Activated CD4-positive, alpha-beta T cell treated with anti-CD3 and anti-CD28 coated beads, Interleukin-2, Interleukin-4, amounts not matched to agents 100 ng/mL and 50 ng/mL, durations not matched to agents 16 hours and 8 hours (primary cell): ENCODE results near the gene WWOX.

ENCODE experiments used
- DNase-seq: peaks from one replicate; pipeline ENCODE4 v3.0.0-alpha.2; 2020; ENCODE audit warnings: low spot score

The WWOX gene

GRCh38 chr16:79101491-79101890, 1002.0 kb downstream of the WWOX start:
- no peak for DNase-seq

GRCh38 chr16:79104567-79104966, 1005.1 kb downstream of the WWOX start:
- no peak for DNase-seq

- DNase-seq, result no peak
These were observed 1007.8 kb downstream of the WWOX start for GRCh38 chr16:79107301-79107700.

GRCh38 chr16:79109771-79110170, 1010.3 kb downstream of the WWOX start:
- DNase-seq, result no peak

GRCh38 chr16:79110242-79110641, 1010.8 kb downstream of the WWOX start:
- DNase-seq, result no peak

- DNase-seq, result no peak
These were observed 1011.5 kb downstream of the WWOX start for GRCh38 chr16:79110953-79111352.

GRCh38 chr16:79112462-79112861, 1013.0 kb downstream of the WWOX start:
- DNase-seq, result no peak

GRCh38 chr16:79113826-79114225, 1014.4 kb downstream of the WWOX start:
- DNase-seq, result no peak

GRCh38 chr16:79114759-79115158, 1015.3 kb downstream of the WWOX start:
- DNase-seq, result no peak

GRCh38 chr16:79121906-79122305, 1022.5 kb downstream of the WWOX start:
- no peak for DNase-seq

GRCh38 chr16:79122343-79122742, 1022.9 kb downstream of the WWOX start:
- DNase-seq, result no peak

GRCh38 chr16:79124016-79124756, 1024.7 kb downstream of the WWOX start:
- DNase-seq, result no peak

GRCh38 chr16:79127766-79128165, 1028.3 kb downstream of the WWOX start:
- no peak for DNase-seq

- DNase-seq, result no peak
These were observed 1029.3 kb downstream of the WWOX start for GRCh38 chr16:79128706-79129105.

- DNase-seq, result no peak
These were observed 1031.2 kb downstream of the WWOX start for GRCh38 chr16:79130616-79131015.

- no peak for DNase-seq
These were observed 1032.0 kb downstream of the WWOX start for GRCh38 chr16:79131321-79132075.

- DNase-seq, result no peak
These were observed 1033.2 kb downstream of the WWOX start for GRCh38 chr16:79132701-79133100.

- DNase-seq, result no peak
These were observed 1034.8 kb downstream of the WWOX start for GRCh38 chr16:79134300-79134699.

- DNase-seq, result no peak
These were observed 1037.5 kb downstream of the WWOX start for GRCh38 chr16:79136955-79137354.

GRCh38 chr16:79137426-79137939, 1038.0 kb downstream of the WWOX start:
- DNase-seq, result no peak

GRCh38 chr16:79139799-79140198, 1040.3 kb downstream of the WWOX start:
- no peak for DNase-seq

- DNase-seq, result no peak
These were observed 1043.6 kb downstream of the WWOX start for GRCh38 chr16:79143026-79143425.

- DNase-seq, result no peak
These were observed 1050.7 kb downstream of the WWOX start for GRCh38 chr16:79150151-79150550.
